Esophagus mucosa (tissue), 1 donor: Measurements from ENCODE around the gene CFAP77. TPM values are rescaled to one million over a fixed set of nuclear protein-coding genes. Genes with fewer than 3 reads are reported as not detected.
"Not testable (repeated sequence)": the region's sequence is repeated elsewhere in the genome, so short reads cannot be mapped to it uniquely, and the experiment has no call there.

Source experiments
- ATAC-seq: fragments of 200-7000 bp; cut with Tn5 transposase; one replicate; pipeline ENCODE4 v1.9.1; 2020
- total RNA-seq: library from RNA; stranded (reverse); gene quantifications from one replicate; pipeline ENCODE4 v1.2.4, GENCODE V29; 2023
- donor health status: DM: yes; HTN: yes; CAD: no.

The CFAP77 gene
- not detected for total RNA-seq

GRCh38 chr9:132409828-132410528 lies at the start of gene CFAP77:
CFAP77 (plus strand) TSS chr9:132410211; CDS start chr9:132410272, 61 bp downstream.
- ATAC-seq = peak; percentile 42

- ATAC-seq = no peak
Measured at GRCh38 chr9:132364068-132364467, 45.9 kb upstream of the CFAP77 start.

DNA sequence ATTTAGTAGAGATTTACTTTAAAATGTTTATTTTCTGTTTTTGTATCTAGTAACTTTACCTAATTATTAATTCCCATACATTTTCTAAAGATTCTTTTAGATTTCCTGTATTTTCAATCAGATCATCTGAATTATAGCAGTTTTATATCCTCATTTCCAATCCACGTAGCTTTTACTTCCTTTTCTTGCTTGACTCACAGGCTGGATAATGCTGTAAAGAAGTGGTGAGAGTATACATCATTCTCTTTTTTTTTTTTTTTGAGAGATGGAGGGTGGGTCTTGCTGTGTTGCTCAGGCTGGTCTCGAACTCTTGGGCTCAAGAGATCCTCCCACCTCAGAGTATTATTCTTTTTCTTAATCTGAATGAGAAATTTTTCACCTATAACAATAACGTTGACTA lies 44.0 kb upstream of the CFAP77 start:
- ATAC-seq = no peak

DNA sequence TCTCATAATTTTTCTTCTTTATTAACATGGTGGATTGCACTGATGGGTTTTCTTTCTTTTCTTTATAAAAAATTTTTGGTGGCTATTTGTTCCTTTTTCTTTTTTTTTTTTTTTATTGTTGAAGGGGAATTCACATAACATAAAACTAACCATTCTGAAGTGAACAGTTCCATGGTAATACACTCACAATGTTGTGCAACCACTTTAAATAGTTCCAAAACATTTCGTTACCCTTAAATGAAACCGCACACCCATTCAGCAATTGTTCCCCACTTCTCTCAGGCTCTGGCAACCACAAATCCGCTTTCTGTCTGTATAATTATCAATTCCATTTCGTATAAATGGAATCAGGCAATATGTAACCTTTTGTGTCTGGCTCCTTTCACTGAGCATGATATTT lies 43.5 kb upstream of the CFAP77 start:
- ATAC-seq = no peak

- no peak for ATAC-seq
Measured at GRCh38 chr9:132367613-132368313, 42.2 kb upstream of the CFAP77 start.

DNA sequence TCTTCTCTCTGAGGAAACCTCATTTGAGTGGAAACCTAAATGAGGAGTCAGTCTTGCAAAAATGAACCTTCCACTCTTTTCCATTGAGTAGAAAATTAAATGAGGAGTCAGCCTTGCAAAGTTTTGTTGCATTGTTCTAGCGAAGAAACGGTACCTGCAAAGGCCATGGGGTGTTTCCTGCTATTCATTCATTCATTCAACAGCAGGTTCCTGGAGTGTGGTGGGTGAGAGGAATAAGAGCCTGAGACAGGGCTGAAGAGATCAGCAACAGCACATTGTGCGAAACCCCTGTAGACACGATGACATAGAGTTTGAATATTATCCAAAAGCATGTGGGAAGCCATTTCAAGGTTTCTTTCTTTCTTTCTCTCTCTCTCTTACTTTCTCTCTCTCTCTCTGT lies 40.6 kb upstream of the CFAP77 start:
- ATAC-seq = no peak

DNA sequence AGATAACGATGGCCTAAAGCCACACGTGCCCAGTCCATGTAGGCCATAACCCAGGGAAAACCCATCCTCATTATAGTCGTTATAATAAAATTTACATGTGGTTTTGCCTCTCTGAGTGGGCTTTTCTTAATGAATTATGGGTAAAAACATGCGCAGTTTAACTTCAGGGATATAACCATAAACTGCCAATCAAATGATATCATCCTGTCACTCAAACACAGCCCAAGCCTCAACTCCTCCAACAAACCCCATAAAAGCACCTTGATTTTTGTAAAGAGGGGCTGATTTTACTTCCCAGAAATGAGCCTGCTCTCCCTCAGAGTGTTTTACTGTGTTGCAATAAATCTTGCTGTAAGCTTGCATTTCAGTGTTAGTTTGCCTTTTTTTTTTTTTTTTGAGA lies 39.4 kb upstream of the CFAP77 start:
- no peak for ATAC-seq

DNA sequence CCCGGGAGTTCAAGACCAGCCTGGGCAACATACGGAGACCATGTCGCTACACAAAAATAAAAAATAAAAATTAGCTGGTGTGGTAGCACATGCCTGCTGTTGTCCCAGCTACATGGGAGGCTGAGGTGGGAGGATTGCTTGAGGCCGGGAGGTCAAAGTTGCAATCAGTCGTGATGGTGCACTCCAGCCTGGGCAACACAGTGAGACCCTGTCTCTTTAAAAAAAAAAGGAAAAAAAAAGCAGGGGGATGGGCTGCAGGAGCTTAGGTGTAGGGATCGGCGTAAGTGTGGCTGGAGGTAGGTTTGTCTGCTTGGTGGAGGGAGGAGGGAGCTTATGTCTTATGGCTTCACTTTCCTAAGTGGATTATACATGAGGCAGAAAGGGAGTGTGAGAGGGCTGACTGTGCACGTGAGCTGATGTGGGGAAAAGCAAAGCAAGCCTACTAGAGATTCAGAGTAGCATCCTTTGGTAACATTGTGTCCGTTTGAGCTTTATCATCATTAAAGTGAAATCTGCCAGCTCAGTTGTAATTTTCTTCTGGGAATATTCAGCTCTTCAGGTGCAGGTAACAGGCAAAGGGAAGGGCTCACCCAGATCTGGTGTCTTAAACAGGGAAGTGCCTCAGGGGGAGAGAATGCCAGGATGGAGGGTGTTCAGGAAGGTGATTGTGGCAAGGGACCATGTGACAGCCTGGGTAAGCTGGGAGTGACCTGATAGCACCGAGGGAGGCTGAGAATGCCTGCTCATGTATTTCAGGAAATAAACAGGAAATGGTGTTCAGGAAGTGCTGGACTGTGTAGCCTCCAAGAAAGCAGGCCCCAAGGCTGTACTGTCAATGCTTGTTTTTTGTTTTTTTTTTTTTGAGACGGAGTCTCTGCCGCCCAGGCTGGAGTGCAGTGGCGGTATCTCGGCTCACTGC lies 37.6 kb upstream of the CFAP77 start:
- peak; percentile 87 for ATAC-seq

GRCh38 chr9:132377769-132378168 lies 32.2 kb upstream of the CFAP77 start:
- ATAC-seq = not testable (repeated sequence)

GRCh38 chr9:132378416-132378815 lies 31.6 kb upstream of the CFAP77 start:
- ATAC-seq = not testable (repeated sequence)

- no peak for ATAC-seq
Measured at GRCh38 chr9:132381966-132382541, 28.0 kb upstream of the CFAP77 start.

DNA sequence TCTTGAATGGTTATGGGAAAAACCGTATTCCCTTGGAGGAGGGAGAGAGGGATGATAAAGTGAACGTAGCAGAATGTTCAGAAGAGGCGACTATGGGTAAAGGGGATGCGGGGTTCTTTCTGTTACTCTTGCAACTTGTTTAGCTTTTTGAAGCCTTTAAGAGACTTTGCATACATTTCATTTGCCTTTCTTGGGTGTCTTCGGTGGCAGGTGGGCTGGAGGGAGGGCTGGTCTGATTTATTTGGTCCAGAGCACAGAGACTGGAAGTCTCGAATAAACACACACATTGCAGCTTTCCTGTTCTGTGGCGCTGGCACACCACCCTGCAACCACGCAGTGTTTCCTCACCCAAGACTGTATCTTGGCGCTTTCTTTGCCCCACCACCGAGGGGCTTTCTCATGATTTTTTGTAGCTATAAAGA lies 26.5 kb upstream of the CFAP77 start:
- ATAC-seq = peak; percentile 62

GRCh38 chr9:132384376-132384775 lies 25.6 kb upstream of the CFAP77 start:
- peak; percentile 37 for ATAC-seq

DNA sequence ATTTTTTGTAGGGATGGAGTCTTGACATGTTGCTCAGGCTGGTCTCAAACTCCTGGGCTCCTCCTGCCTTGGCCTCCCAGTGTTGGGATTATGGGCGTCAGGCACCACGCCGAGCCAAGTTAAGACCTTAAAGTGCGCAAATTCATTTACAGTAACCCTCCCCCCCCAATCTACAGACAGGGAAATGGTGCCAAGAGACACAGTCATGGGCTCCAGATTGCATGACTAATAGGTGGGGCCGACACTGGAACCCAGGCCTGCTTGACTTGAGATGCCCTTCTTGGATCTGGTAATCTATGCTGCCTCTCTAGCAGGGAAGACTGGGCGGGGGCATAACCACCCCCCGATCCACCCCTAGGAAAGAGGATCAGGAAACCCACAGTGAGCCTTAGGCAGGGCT lies 22.9 kb upstream of the CFAP77 start:
- ATAC-seq = no peak

DNA sequence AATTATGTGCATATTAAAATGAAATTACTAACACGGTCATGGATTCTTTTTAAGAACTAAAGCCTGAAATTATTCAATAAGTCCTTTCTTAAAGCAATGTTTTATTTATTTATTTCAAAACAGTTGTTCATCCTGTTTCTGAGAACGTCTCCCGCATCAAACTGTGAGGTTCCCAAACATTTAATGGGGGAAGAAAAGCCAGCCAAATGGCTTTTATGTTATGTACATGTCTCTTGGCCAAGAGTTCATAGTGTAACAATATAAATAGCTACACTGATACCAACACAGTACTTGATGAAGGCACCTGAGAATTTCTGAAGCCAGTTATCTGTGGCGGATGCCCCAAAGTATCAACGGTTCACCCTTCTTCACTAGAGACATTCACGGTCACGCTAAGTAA lies 19.0 kb upstream of the CFAP77 start:
- no peak for ATAC-seq

- no peak for ATAC-seq
Measured at GRCh38 chr9:132391449-132391848, 18.6 kb upstream of the CFAP77 start.

GRCh38 chr9:132395560-132395959 lies 14.5 kb upstream of the CFAP77 start:
- ATAC-seq = no peak

GRCh38 chr9:132401824-132402223 lies 8.2 kb upstream of the CFAP77 start:
- ATAC-seq = no peak

- ATAC-seq = no peak
Measured at GRCh38 chr9:132404228-132404881, 5.7 kb upstream of the CFAP77 start.

- peak; percentile 85 for ATAC-seq
Measured at GRCh38 chr9:132406554-132407122, 3.4 kb upstream of the CFAP77 start, which contains the start of gene TTF1. TTF1 (minus strand) TSS chr9:132406840; CDS start chr9:132402821, 4,019 bp downstream.

GRCh38 chr9:132407196-132407595 lies 2.8 kb upstream of the CFAP77 start:
- no peak for ATAC-seq

DNA sequence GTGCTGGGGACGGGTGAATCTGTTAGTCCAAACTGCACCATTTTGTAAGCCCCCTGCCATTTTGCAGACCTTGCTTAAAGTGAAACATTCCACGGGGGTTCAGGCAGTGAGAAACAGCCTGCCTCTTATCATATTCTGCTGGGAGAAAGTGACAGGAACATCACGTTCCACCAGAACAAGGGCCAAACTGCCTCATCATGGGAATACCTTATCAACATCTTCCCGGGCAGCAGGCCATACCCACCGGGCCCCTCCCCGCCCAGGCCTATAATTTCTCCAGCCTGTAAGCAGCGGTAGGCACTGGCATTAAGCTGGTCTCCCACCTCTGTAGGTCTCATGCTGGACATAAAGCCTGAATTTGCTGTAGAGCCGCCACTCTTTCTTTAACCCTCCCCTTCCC lies 1.5 kb upstream of the CFAP77 start:
- ATAC-seq = no peak
